Stimulated activated CD8-positive, alpha-beta memory T cell treated with anti-CD3 and anti-CD28 coated beads, Interleukin-15, amount 100 ng/mL, for 24 hours (primary cell): ENCODE data around the gene CNNM1.

Experiments
- DNase-seq: peaks from one replicate; pipeline ENCODE4 v3.0.0-alpha.2; 2020; ENCODE audit warnings: low read depth

CNNM1 gene

DNA sequence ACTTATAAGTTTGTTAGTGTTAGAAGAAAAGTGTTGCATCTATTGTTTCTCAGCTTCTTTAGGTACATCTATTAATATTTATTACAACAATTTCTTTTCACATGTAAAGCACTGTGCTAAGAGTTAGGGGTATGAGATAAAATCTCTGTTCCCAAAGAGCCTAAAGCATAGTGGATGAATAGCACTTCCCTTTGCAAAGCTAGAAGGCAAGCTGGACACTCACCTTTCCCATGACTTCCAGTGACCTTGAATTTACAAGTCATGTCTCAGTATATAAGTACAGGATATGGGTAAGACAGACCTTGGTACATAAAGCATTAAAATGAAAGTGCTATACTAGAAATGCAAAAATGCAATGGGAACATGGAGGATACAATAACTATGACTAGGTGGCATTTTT lies 8.7 kb downstream of the CNNM1 start:
- no peak for DNase-seq

DNA sequence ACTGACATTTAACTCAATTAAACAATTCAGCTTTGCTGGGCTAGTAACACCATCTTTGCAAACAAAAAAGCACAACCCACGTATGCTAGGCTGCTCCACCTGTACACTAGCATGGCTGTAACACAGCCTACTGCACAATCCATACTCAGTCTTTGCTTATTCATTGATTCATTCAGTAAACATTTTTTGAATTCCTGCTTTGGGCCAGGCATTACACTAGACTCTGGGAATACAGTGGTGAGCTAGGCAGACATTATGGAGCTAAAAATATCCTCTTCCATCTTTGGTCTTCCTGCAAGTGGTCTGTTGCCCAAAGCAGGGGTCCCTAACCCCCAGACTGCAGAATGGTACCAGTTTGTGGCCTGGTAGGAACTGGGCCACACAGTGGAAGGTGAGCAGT lies 9.9 kb downstream of the CNNM1 start:
- no peak for DNase-seq

DNA sequence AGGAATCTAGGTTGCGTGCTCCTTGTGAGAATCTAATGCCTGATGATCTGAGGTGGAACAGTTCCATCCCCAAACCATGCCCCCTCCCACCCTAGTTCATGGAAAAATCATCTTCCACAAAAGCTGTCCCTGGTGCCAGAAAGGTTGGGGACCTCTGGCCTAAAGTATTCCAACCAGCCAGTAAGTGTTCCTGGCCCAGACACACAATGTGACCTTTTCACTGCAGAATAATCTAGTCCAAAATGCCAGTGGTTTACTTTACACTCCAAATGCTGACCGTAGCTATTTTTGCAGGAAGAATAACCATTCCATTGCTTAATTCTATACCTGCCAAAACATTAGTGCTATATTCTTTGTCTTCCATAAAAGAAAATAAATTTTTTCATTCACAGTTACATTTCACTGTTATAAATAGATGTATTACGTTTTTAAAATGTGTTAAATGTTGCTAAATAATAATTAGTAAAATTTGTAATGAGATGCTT lies 10.4 kb downstream of the CNNM1 start:
- DNase-seq, result no peak

DNA sequence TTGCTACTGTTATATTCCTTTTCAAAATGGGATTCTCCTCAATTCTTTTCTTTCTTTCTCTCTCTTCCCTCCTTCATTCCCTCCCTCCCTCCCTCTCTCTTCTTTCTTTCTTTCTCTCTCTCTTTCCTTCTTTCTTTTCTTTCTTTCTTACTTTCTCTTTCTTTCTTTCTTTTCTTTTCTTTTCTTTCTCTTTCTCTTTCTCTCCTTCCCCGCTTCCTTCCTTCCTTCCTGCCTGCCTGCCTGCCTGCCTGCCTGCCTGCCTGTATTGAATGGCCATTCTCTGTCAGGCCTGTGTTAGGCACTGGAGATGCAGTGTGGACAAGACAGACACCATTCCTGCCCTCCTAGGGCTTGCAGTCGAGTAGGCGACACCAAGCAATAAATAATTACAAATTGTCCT lies 11.5 kb downstream of the CNNM1 start:
- no peak for DNase-seq

DNA sequence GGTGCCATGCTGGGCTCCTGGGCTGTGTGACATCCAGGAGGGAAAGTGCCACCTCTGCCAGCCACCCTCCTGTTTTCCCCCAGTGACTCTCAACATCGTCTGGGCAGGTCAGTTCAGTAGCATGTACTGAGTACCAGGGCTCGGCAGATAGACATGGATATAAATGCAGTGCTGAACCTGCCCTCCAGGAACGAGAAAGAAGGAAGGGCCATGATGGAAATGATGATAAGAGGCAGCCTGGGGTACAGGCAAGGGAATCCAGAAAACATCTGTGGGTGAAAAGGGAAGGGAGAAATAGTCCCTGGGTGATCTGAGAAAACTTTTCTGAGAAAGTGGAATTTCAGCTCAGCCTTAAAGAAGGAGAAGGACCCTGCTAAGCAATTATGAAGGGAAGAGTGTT lies 12.1 kb downstream of the CNNM1 start:
- DNase-seq, result no peak

DNA sequence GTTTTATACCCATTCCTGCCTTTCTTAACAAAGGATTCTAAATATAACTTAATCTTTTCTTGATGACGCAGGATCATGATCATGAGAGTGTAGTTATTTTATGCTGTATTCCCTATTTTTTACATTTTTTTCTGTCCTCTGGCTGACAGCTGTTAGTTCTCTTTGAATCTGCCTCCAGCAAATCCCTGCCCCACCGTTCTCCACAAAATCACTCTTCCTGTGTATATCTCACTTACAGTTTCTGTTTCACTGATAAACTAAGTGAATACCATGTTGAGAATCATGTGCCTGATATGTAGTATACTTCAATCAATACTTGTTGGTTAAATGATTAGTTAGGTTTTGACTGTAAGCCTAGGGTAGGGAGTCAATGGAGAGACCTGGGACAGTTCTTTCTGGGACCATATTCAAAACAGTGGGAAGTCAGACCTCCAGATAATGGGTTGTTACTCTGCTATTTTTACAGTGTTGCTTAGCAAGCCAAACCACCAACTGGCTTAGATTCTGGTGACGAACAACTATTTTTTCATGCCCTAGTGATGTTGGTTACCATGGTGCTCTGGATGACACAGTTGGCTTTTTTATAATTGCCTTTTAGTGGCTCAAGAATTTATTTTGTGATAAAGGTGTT lies 12.8 kb downstream of the CNNM1 start:
- no peak for DNase-seq

DNA sequence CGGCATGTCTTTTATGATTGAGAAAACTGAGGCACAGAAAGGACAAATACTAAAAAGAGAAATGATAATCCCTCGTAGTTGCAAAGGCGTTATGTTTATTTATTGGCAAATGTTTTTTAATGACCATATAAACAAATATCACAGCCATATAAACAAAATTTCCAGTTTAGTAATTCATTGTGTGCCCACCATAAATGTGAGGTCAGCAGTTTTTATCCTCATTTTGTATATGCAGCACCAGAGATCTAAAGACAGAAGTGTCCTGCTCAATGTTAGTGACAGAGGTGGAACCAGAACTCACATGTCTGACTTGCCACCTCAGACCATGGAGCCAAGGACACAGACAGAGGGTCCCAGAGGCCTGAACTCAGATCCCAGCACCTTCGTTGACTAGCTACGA lies 14.1 kb downstream of the CNNM1 start:
- DNase-seq, result no peak

DNA sequence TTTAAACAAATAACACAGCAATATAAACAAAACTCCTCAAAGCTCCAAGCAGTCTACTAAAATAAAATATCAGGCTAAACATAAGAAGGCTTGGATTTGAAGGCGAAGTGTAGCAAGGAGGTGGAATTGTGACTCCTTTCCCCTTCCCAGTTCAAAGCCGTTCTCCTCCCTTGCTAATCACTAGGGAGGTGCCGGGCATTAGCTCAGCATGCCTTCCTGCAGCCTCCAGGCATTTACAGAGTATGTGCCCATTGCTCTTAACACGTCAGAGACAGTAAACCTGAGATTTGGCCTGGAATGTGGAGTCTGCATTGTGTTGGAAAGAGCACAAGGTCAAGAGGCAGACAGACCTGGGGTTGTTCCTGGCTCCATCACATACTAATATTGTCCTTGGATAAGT lies 15.6 kb downstream of the CNNM1 start:
- DNase-seq, result no peak

DNA sequence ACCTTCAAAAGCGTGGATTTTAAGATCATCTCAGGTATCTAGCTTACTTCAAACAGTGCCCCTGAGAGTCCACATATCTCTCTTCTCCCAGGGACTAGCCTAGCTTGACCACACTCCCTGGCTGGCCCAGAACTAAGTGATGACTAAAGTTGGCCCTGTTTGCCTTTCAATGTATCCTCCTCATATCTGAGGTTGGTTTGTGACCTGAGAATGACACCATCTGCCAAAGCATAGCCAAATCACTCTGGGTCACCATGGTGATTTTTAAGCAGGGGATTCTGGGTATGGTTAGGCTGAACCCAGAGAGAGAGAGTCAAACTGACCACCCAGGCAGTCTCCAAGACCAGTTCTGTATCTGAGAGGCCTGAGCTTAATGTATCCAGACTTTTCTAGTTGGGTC lies 16.2 kb downstream of the CNNM1 start:
- no peak for DNase-seq

DNA sequence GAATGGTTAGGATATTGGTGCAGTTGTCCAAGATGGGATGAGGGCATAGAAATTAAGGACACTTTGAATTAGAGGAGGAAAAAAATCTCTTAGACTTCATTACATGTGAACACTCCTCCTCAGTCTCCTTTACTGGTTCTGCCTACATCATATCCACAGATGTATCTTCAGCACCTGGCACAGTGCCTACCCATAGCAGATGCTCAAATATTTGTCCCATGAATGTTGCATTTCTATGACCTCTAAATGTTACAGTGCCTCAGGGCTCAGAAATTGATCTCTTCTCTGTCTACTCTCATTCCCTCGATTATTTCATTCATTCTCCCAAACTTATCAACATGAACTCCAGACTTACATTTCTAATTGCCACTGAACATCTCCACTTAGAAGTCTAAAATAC lies 17.1 kb downstream of the CNNM1 start:
- DNase-seq, result no peak

DNA sequence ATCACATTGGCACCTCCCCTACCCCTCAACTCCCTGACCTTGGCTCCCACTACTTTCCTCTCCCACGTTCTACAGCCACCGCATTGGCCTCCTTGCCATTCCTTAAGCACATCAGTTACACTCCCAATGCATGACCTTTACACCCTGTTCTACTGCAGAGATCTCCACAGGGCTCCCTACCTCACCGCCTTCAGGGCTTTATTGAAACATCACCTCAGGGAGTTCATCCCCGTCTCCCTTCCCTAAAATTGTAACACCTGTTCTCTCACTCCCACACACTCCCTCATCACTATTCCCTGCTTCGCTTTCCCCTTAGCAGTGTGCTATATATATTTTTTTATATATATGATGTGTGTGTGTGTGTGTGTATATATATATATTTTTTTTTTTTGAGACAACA lies 18.5 kb downstream of the CNNM1 start:
- no peak for DNase-seq

DNA sequence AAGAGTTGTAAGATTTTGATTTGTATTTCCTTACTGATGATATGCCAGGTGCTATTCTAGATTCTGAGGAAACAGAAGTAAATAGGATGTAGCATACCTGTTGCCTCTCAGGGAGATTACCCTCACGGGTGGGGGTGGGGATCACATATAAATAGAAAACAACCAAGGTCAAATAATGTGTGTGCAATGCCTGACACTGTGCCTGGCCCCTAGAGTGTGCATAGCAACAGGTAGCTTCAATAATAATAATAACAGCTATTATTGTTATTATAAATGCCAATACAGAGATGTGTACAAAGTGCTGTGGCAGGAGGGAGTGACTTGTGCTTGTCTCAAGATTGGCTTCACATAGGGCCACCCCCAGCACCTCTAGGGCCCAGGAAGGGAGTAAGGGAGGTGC lies 24.0 kb downstream of the CNNM1 start:
- DNase-seq, result no peak

DNA sequence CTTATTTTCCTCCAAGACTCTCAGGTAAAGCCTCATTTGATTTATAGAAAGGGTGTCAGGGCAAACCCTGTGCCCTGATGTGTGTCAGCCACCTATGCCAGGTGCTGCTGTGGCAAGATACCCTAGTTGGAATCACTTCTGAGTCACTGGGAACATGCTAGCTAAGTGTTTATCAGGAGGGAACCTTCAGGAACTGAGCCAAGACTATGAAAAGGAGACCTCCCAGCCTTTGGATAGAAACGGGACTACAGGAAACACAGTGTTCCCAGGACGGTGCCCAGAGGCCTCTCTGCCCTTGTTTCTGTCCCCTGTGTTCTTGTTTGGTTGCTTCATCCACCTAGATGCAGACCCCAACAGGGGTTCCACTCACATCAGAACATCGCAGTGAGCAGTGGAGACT lies 28.5 kb downstream of the CNNM1 start:
- DNase-seq, result no peak

DNA sequence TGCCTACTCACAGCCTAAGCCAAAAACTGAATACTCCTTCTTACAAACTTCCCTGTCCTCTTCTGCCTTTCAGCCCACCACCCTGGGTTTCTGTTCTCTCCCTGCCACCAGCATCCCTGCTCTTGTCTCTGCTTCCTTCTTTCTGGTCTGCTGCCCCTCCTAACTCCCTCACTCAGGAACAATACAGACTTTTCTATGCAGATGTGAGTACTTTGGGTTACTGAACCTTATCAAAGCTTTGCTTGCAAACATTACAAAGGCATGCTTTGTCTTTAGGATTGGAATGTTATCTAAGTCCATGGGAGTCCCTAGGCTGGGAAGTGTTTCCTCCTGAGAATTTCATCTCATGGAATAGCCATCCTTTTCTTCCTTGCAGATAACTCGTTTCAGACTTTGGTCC lies 28.9 kb downstream of the CNNM1 start:
- DNase-seq, result no peak

DNA sequence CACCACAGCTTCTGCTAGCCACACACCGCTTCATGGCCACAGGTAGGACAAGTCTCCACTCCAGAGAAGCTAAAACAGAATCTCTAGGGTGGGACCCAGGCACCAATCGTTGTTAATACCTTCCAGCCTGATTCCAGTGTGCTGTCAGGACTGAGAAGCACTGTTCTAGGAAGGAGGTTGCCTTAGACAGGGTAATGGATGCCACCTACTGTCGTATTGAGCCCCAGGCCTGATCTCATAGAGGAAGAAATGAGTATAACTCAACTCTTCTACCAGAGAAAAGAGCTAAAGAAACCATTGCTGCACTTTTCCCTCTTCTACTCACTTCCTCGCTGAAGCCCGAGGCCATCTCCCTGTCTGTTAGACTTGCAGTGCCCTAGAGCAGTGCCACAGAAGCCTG lies 31.8 kb downstream of the CNNM1 start:
- no peak for DNase-seq

DNA sequence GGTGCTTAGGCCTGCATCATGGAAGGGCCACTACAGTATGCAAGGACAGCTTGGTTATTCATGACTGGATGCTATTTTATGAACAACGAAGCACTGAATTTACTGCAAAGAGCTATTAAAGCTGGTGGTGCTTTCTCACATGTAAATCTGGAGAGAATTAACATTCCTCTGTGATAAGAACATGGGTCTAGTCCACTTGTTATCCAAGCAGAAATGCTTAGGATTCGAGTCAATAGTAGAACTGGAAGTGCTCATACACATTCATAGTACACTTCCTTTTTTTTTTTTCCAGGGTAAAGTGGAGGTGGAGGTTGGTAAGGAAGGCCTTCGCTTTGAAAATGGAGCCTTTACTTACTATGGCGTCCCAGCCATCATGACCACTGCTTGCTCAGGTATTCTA lies 35.0 kb downstream of the CNNM1 start:
- DNase-seq, result no peak

DNA sequence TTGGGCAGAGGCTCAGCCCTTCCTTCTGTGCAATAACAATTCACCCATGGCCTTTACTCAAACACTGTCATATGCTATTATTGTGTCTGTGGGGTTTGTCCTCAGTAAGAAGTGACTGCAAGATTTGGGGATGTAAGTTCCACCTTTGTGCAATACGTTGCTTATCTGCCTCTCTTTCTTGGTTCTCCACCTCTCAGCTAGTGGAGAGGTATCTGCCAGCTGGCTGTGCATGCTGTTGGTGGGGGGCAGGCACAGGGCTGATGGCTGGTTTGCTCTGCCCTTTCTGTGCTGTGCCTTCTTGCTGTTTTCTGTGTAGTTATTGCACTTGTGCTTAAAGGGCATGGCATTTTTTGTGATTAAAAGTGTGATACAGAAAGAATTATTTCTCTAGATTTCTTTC lies 36.2 kb downstream of the CNNM1 start:
- DNase-seq, result no peak

DNA sequence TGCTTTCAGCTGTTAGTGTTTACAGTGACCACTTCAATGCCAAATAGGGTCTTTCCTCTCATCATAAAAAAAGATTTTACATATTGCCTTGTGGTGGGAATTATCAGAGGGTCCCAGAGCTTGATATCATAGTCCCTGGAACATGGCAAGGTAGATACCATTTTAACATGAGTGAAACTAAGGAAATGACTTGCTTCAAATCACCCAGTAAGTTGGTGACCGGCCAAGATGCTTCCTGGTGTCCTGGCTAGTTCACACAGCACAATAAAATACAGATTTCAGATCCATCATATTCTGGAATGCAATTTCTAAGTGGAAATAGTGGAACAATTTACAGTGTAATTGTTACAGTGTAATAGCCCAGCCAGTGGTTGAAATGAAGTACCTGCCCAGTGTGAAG lies 36.6 kb downstream of the CNNM1 start:
- no peak for DNase-seq

DNA sequence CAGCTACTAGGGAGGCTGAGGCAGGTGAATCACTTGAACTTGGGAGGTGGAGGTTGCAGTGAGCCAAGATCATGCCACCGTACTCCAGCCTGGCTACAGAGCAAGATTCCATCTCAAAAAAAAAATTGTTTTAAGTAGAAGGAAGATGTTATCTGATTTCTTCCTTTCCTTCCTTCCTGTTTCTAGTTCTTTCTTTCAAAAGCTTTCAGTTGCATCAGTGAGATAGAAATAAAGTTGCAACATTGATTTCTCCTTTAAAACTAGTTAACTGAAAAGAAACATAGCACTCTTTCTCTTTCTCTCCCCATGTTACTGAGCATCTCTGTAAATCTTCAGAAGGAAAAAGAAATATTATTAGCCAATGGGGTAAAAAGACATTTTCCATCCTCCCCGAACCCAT lies 37.5 kb downstream of the CNNM1 start:
- DNase-seq, result no peak

DNA sequence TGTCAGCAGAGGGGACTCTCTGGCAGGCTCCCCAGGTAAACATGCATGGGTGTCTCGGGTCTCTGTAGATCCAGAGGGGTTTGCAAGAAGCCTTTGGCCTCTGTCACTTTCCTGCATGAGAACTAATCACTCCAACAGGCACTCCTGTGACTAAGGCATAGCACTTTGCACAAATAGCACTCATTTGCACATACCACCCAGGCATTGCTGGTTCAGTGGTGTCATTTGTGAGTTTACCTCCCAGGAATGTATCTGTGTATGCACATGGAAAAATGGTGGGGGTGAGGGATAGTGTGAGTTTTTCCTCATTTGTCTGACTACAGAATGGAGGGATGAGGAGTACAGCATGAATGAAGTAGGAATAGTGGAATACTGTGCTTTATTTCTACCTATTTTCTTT lies 39.5 kb downstream of the CNNM1 start:
- DNase-seq, result no peak

DNA sequence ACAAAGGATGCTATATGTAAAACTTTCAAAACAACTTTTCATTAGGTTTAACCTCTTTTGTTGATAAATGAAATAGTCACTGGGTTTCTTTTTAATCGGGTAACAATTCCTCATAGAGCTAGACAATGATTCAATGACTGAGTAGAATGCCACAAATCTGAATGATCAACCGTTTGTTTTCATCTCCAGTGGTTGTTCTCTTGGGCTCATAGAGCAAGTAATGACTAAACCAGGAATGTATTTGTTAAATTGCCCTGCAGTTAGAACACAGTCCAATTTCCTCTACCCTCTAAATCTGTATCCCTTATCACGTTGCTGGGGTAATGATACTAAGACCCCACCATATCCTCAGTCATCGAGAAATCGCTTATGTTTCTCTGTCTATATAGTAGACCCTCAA lies 40.0 kb downstream of the CNNM1 start:
- no peak for DNase-seq

DNA sequence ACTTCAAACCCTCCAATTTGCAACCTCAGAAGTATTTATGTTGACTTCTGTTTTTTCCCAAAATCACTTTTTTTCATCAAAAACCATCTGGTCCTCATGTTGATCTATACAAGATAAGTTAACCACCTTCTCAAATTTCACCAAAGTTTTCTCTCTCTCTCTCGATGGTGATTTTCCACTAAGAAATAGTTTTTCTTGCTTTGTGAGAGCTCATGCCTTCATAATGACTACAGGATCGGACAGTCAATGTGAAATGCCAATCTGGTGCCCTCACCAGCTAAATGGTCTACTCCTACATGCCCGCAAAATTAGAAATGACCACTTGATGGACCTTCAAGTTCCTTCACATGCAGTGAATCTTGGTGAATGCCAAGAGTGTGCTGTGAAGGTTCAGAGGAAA lies 40.4 kb downstream of the CNNM1 start:
- no peak for DNase-seq

DNA sequence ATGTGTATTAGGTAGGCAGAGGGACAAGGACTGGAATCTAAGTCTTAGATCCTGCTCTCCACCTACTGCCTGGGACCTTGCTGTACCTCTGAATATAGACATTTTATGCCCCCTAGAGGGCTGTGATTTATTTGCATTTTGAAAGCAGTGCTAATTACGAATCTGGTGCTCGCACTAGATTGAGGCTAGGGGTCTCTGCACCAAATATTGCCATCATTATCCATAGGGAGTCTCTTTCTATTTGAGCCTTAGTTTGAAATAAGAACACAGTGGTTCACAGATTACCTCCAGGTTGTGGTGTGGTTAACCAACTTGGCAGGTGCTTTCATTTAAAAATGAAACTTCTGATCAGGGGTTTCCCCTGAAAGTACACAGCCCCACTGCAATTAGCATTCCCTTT lies 41.8 kb downstream of the CNNM1 start:
- DNase-seq, result no peak

DNA sequence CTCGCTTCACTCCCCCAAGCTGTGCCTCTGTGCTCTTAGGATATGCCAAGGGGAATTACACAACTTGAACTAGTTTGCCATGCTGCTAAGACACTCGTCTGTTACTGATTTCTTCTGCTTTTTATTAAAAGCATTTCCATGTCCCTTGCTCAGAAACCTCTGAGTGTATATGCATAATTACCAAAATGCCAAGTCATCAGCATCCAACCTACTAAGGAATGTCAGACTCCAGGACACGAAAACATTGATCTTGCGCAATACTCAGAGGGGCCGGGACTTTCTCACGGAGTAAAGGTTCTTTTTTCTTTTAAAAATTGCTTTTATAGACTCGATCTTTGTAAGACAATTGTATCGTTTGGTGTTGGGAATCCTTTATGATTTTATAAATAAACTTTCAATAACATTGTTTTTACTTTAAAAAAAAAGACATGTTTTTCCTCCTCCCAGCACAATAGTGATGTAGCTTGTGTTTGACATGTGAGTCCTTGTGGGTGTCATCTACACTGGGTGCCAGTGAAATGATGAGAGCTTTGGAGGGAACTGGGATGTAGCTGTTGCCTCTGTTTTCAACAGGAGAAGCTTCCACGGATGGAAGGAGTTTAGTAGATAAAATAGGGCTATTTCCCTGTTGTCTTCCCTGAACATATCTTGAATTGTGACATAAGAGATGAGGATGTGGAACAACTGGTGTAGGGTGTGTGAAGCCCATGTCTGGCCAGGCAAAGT lies 43.6 kb downstream of the CNNM1 start:
- no peak for DNase-seq
